ENCODE data around the gene SLC22A4. TPM values are rescaled to one million over a fixed set of nuclear protein-coding genes. Genes with fewer than 3 reads are reported as not detected.

Gene SLC22A4
- total RNA-seq: 0.78 and 1.6 TPM in 2 replicates

DNA sequence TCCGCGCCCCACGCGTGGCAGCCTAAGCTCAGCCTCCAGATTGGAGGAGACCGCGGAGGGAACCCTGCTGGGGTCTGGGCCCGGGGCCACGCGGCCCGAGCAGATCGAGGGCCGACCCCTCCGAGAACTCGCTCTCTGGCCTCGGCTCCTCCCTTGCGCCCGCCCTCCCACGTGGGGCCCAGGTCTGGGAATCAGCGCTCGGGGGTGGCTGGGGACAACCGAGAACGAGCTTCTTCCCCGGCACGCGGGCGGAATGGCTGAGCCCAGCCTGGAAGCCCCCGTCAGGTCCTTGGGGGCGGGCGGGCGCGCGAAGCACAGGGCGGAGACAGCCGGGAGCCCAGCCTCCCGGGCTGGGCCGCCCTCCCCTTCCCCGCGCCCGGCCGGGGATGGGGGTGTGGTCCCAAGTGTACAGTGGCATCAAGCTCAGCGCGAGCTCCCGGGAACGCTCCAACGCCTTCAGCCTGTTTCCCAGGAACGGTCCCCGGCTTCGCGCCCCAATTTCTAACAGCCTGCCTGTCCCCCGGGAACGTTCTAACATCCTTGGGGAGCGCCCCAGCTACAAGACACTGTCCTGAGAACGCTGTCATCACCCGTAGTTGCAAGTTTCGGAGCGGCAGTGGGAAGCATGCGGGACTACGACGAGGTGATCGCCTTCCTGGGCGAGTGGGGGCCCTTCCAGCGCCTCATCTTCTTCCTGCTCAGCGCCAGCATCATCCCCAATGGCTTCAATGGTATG is at the start of gene SLC22A4:
Gene SLC22A4 (plus strand): TSS at position 403 of the 736 bp plus-strand sequence. CDS start 223 bp downstream, at position 626.

DNA sequence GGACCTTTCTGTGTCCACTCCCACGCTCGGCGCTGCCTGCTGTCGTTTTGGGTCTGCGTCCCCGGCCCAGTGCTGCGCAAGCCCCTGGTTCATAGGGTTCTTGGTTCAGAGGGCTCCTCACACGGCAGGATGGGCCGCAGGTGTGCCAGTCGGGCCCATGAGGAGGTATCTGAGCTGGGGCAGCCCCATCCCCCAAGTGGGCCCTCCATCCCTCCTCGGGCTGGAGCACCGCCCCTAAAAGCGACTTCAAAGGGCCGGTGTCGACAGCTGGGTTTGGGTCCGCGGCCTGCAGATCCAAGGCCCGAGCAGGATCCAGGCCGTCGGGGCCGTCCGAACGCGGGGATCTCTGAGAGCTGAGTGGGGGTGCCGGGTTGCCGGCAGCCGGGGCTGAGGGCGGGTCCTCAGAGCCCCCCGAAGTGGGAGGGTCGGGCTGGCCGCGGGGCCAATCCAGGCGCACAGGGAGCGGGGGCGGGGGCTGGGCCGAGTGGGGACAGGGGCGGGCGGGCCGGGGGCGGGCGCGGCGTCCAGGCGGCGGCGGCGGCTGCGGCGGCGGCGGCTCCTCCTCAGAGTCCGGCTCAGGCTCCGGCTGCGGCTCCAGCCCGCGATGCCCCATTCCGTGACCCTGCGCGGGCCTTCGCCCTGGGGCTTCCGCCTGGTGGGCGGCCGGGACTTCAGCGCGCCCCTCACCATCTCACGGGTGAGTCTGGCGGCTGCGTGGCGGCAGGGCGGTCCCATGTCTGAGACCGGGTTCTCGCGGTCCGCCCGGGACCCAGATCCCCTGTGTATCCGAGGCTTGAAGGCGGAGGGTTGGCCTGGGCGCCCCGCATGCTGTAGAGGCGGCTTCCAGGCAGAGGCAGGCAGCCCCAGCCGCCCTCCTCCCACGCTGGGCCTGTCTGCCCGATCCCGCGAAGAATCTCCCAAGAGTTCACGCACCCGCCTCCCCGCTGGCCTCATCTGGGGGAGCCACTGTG is 36.8 kb upstream of the SLC22A4 start, which contains the start of gene PDLIM4:
Gene PDLIM4 (plus strand): TSS at position 566 of the 971 bp plus-strand sequence. CDS start 39 bp downstream, at position 605.

DNA sequence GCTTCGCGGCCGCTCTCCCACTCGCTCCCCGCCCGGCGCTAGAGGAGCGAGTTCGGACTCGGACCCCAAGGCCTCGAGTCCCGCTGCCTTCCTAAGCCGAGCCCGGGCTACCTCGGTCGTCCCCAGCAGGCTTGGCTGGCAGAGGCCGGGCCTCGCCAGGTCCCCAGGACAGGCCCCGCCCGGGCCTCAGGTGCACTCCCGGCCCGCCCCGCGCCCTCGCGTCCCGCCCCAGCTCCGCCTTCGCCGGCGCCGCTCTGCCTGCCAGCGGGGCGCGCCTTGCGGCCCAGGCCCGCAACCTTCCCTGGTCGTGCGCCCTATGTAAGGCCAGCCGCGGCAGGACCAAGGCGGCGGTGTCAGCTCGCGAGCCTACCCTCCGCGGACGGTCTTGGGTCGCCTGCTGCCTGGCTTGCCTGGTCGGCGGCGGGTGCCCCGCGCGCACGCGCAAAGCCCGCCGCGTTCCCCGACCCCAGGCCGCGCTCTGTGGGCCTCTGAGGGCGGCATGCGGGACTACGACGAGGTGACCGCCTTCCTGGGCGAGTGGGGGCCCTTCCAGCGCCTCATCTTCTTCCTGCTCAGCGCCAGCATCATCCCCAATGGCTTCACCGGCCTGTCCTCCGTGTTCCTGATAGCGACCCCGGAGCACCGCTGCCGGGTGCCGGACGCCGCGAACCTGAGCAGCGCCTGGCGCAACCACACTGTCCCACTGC is 75.4 kb downstream of the SLC22A4 start, which contains the start of gene SLC22A5:
Gene SLC22A5 (plus strand): TSS at position 237 of the 707 bp plus-strand sequence. CDS start 263 bp downstream, at position 500.

Other genes starting within 250 kb of the SLC22A4 start
- gene IL3, start 233.7 kb upstream of the SLC22A4 start, total RNA-seq: not detected in 2 replicates
- gene CSF2, start 220.6 kb upstream of the SLC22A4 start, total RNA-seq: 0.28 TPM in 1 of 2 replicates, not detected in the other
- 58.1 and 59.9 TPM in 2 replicates for gene P4HA2, start 66.5 kb upstream of the SLC22A4 start, total RNA-seq
- 61.7 and 92.3 TPM in 2 replicates for gene PDLIM4, start 36.7 kb upstream of the SLC22A4 start, total RNA-seq
- gene SLC22A5, start 75.3 kb downstream of the SLC22A4 start, total RNA-seq: 4.6 and 6.2 TPM in 2 replicates
- 3.5 and 14.7 TPM in 2 replicates for gene IRF1, start 196.4 kb downstream of the SLC22A4 start, total RNA-seq
- not detected in 2 replicates for gene IL5, start 249.1 kb downstream of the SLC22A4 start, total RNA-seq

All from airway epithelial cell (primary cell).